AG09319 (cell line): ENCODE data around the gene HADHB.

Source experiments
- DNase-seq: peaks from one replicate; pipeline ENCODE4 v3.0.0-alpha.2; 2010; ENCODE audit warnings: low read depth; ENCODE audit errors: extremely low read depth
- CTCF ChIP-seq: IDR thresholded peaks from 2 replicates; pipeline ENCODE4 v1.5.1; 2011; ENCODE audit warnings: low read depth, mild to moderate bottlenecking, inconsistent platforms, low read length, moderate library complexity

The HADHB gene

GRCh38 chr2:26212011-26212410 is 32.7 kb upstream of the HADHB start:
- TF ChIP-seq CTCF = no peak
- DNase-seq = no peak

DNA sequence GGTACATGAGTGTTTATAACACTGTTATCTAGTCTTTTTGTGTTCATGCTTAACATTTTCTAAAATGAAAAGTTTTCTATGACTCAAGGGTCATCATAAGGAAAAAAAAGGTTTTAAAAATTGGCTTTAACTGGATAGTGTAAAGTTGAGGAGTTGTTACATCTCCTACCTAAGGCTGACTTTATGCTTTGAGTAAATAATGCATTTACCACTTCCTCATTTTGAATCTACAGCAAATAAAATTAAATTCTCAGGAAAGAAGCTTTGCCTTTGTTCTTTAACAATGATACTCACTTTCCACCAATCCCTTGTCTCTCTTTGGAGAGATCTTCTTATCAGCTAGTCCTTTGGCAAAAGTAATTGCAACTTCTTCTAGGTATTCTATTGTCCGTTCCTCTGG is 30.0 kb upstream of the HADHB start:
- DNase-seq = no peak
- no peak for TF ChIP-seq CTCF

GRCh38 chr2:26215833-26216232 is 28.9 kb upstream of the HADHB start:
- no peak for DNase-seq
- TF ChIP-seq CTCF = no peak

DNA sequence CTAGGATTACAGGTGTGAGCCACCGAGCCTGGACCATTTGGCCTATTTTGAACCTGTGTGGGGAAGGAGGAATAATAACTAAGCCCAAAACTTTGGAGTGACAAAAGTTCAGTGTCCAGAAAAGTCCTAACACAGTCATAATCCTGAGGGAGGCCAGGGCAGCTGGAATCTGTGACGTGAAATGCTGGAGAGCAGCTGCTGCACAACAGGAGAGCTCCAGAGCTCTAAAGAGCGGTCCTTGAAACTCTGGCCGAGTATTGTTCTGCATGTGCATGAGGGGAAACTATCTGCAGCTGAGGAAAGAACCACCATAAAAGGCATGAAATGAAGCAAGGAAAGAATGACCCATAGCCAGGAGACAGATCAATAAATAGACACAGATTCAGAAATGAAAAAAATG is 28.2 kb upstream of the HADHB start:
- no peak for TF ChIP-seq CTCF
- DNase-seq = no peak

GRCh38 chr2:26217720-26218119 is 27.0 kb upstream of the HADHB start:
- TF ChIP-seq CTCF = no peak
- no peak for DNase-seq

DNA sequence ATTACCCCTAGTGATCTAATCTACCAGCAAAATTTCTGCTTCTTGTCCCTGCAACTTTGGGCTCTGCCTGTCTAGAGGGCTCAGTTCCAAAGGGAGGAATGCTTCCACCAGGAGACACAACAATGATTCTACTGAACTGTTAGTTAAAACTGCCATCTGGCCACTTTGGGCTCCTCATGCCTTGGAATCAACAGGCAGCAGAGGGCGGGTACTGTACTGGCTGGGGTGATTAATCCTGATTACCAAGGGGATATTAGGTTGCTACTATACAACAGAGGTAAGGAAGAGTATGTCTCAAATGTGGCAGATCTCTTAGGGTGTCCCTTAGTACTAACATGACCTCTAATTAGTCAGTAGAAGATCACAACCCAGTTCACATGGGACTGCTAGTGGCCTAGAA is 21.7 kb upstream of the HADHB start:
- TF ChIP-seq CTCF = no peak
- no peak for DNase-seq

- DNase-seq = no peak
- no peak for TF ChIP-seq CTCF
These were observed 20.6 kb upstream of the HADHB start for GRCh38 chr2:26224095-26224494.

GRCh38 chr2:26229595-26229994 is 15.1 kb upstream of the HADHB start:
- DNase-seq = no peak
- no peak for TF ChIP-seq CTCF
